GM18526 (cell line): ENCODE measurements around the gene TPD52L1.

Experiments
- POLR2A ChIP-seq: IDR thresholded peaks from 3 replicates; pipeline ENCODE4 v1.6.1; 2011; ENCODE audit not compliant: insufficient read length; ENCODE audit errors: extremely low read depth

TPD52L1 gene

DNA sequence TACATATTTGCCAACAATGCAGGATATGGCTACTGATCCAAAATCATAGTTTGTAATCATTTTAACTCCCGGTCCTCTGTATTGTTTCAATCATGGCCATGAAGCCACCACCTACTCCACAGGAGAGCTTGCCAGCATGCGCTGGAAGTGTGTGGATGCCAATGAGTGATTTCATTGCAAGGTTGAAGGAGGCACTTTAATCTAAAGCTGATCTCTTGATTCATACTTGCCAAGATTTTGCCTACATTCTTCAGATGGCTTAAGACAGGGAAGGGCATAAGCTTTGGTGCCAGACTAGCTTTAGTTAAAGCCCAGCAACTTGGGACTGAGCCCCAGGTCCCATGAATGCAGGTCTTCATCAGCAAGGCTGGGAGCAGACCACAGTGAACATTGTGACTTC, 58.8 kb downstream of the TPD52L1 start:
- TF ChIP-seq POLR2A = no peak

- TF ChIP-seq POLR2A = no peak
These were observed 60.4 kb downstream of the TPD52L1 start for GRCh38 chr6:125213939-125214338.

GRCh38 chr6:125215252-125215819, 61.8 kb downstream of the TPD52L1 start:
- TF ChIP-seq POLR2A = no peak

- no peak for TF ChIP-seq POLR2A
These were observed 62.4 kb downstream of the TPD52L1 start for GRCh38 chr6:125216015-125216414.

DNA sequence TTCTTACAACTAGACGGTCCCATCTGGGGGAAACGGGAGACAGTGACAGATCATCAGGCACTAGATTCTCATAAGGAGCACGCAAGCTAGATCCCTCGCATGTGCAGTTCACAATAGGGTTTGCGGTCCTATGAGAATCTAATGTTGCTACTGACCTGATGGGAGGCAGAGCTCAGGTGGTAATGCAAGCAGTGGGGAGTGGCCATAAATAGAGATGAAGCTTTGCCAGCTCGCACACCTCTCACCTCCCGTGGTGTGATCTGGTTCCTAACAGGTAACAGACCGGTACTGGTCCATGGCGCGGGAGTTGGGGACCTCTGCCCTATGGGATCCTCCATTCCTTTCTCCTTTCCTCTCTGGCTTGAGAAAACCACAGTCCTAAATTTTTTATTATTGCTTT, 63.8 kb downstream of the TPD52L1 start:
- TF ChIP-seq POLR2A = no peak

DNA sequence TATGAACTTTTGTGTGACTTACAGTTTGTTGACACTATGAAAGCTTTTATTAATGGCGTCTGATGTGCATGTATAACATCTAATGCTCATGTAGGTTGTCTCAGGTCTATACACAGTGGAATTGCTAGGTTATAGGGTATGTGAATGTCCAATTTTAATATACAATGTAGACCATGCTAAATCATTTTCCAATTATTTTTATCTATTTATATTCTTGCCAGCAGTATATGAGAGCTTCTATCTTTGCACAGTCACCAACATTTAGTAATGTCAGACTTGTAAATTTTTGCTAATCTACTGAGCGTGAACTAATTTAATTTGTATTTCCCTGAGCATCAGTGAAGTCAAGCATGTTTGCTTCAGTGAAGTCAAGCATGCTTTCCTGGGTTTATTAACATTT, 64.4 kb downstream of the TPD52L1 start:
- TF ChIP-seq POLR2A = no peak

- no peak for TF ChIP-seq POLR2A
These were observed 65.9 kb downstream of the TPD52L1 start for GRCh38 chr6:125219361-125219895.

GRCh38 chr6:125220712-125221111, 67.1 kb downstream of the TPD52L1 start:
- TF ChIP-seq POLR2A = no peak

- TF ChIP-seq POLR2A = no peak
These were observed 69.2 kb downstream of the TPD52L1 start for GRCh38 chr6:125222531-125223455.

DNA sequence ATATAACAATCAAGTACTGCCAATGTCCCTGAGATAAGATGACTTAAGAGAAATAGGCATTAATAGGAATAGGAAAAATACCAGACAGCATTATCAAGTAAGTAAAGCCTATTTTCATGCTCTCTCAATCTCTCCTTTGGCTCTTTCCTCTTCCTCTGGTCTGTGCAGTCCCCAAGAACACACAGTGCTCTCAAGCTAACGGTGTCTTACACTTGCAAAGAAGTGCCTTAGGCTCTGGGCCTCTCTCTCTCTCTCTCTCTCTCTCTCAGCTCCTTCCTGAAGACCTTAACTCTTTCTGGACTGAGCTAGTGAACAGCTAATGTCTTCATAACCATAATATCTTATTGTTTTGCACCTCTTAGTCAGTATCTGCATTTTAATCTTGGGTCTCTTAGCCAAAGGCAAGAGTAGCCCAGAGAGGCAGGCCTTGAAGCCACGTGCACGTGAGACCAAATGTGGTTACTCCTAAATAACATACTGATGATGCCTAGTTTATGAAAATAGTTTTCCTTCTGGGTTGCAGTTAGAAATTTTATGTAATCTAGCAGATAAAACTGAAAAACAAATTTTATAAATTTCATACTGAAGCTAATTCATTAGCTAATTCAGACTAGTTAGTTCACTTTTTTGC, 70.8 kb downstream of the TPD52L1 start:
- no peak for TF ChIP-seq POLR2A

GRCh38 chr6:125227244-125227643, 73.7 kb downstream of the TPD52L1 start:
- TF ChIP-seq POLR2A = no peak

- no peak for TF ChIP-seq POLR2A
These were observed 75.5 kb downstream of the TPD52L1 start for GRCh38 chr6:125228981-125229479.

DNA sequence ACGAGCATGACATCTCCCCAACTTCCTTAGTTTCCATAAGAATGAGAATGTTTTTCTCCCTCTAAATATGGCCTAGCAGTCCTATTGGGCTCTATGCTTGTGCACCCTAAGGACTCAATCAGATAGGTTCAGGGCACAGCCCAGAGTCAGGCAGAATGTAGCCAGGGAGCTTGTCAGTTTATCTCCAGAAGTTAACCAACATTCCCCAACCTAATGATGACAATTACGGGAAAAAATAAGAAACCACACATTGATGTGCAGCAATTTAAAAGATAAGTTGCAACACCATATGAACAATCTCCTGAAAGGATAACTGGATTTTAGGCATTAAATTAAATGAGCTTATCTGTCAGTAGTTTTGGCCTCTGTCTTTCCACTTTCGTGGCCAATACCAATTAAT, 77.1 kb downstream of the TPD52L1 start:
- no peak for TF ChIP-seq POLR2A

GRCh38 chr6:125231133-125231532, 77.6 kb downstream of the TPD52L1 start:
- no peak for TF ChIP-seq POLR2A

DNA sequence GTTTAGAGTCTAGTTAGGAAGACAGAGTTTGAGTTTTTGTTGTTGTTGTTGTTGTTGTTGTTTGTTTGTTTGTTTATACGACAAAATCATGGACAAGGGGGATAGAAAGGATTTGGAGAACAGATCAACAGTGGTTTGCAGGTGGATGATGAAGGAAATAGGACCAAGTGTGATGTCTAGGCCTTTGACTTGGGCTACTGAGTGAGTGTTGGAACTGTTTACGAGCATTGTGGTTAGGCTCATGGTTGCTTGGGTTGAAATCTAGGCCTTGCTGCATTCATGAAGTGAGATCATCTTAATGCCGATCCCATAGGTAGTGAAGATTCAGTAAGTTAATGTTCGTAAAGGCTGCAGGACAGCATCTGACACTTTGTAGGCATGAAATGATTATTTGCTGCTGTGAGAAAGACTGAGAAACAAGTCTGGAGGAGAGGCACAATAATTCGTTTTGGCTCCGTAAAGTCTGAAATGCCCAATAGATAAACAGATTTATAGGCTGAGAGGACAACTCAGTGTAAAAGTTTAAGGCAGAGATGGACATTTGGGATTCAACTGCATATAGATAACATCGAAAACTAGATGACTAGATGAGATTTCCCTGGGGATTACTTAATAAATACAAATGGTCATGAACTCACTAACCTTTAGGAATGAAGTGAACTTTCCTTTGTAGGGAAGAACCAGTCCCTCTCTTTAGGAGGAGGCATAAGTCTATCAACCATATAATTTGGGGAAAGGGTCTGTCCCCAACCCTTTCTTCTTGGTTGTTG, 78.2 kb downstream of the TPD52L1 start:
- TF ChIP-seq POLR2A = no peak
